Measurements from ENCODE around the gene ZAR1L.

The ZAR1L gene

GRCh38 chr13:32305646-32306045 lies 9.5 kb downstream of the ZAR1L start:
- FAIRE-seq = no peak
- DNase-seq (ENCODE audit: insufficient read length, low spot score) = no peak

GRCh38 chr13:32302461-32302860 lies 12.7 kb downstream of the ZAR1L start:
- no peak for DNase-seq (ENCODE audit: insufficient read length, low spot score)
- no peak for FAIRE-seq

- DNase-seq (ENCODE audit: insufficient read length, low spot score) (no peak), FAIRE-seq (no peak)
Measured at GRCh38 chr13:32300920-32301319, 14.2 kb downstream of the ZAR1L start.

- no peak for DNase-seq (ENCODE audit: insufficient read length, low spot score)
- no peak for FAIRE-seq
Measured at GRCh38 chr13:32300406-32300805, 14.8 kb downstream of the ZAR1L start.

- FAIRE-seq = no peak
- no peak for DNase-seq (ENCODE audit: insufficient read length, low spot score)
Measured at GRCh38 chr13:32299893-32300292, 15.3 kb downstream of the ZAR1L start.

- DNase-seq (ENCODE audit: insufficient read length, low spot score) (no peak), FAIRE-seq (no peak)
Measured at GRCh38 chr13:32298695-32299094, 16.5 kb downstream of the ZAR1L start.

GRCh38 chr13:32297206-32297605 lies 18.0 kb downstream of the ZAR1L start:
- FAIRE-seq = no peak
- no peak for DNase-seq (ENCODE audit: insufficient read length, low spot score)

- DNase-seq (ENCODE audit: insufficient read length, low spot score) (no peak), FAIRE-seq (no peak)
Measured at GRCh38 chr13:32285633-32285965, 29.6 kb downstream of the ZAR1L start.

GRCh38 chr13:32284927-32285632 lies 30.1 kb downstream of the ZAR1L start:
- DNase-seq (ENCODE audit: insufficient read length, low spot score) (peak; percentile 3), FAIRE-seq (no peak)

- no peak for FAIRE-seq
- DNase-seq (ENCODE audit: insufficient read length, low spot score) = no peak
Measured at GRCh38 chr13:32282096-32282711, 33.0 kb downstream of the ZAR1L start.

- FAIRE-seq = no peak
- DNase-seq (ENCODE audit: insufficient read length, low spot score) = no peak
Measured at GRCh38 chr13:32281096-32281495, 34.1 kb downstream of the ZAR1L start.

GRCh38 chr13:32278426-32278825 lies 36.7 kb downstream of the ZAR1L start:
- FAIRE-seq (no peak), DNase-seq (ENCODE audit: insufficient read length, low spot score) (no peak)

- no peak for FAIRE-seq
- DNase-seq (ENCODE audit: insufficient read length, low spot score) = no peak
Measured at GRCh38 chr13:32277839-32278238, 37.3 kb downstream of the ZAR1L start.

- no peak for DNase-seq (ENCODE audit: insufficient read length, low spot score)
- no peak for FAIRE-seq
Measured at GRCh38 chr13:32272021-32272683, 43.0 kb downstream of the ZAR1L start.

GRCh38 chr13:32267836-32268439 lies 47.2 kb downstream of the ZAR1L start:
- no peak for FAIRE-seq
- DNase-seq (ENCODE audit: insufficient read length, low spot score) = no peak

- no peak for FAIRE-seq
Measured at GRCh38 chr13:32266130-32266529, 49.0 kb downstream of the ZAR1L start.

GRCh38 chr13:32265726-32266125 lies 49.4 kb downstream of the ZAR1L start:
- no peak for DNase-seq (ENCODE audit: insufficient read length, low spot score)
- no peak for FAIRE-seq

More at GRCh38 chr13:32266130-32266529, 49.0 kb downstream of the ZAR1L start:
- DNase-seq (ENCODE audit: insufficient read length, low spot score) = no peak

- DNase-seq (ENCODE audit: insufficient read length, low spot score) (no peak), FAIRE-seq (no peak)
Measured at GRCh38 chr13:32264407-32264806, 50.8 kb downstream of the ZAR1L start.

GRCh38 chr13:32262619-32263018 lies 52.5 kb downstream of the ZAR1L start:
- DNase-seq (ENCODE audit: insufficient read length, low spot score) (no peak), FAIRE-seq (no peak)

- DNase-seq (ENCODE audit: insufficient read length, low spot score) (no peak), FAIRE-seq (no peak)
Measured at GRCh38 chr13:32262165-32262564, 53.0 kb downstream of the ZAR1L start.

- FAIRE-seq = no peak
- DNase-seq (ENCODE audit: insufficient read length, low spot score) = peak; percentile 3
Measured at GRCh38 chr13:32261567-32261966, 53.6 kb downstream of the ZAR1L start.

GRCh38 chr13:32259116-32259515 lies 56.0 kb downstream of the ZAR1L start:
- no peak for DNase-seq (ENCODE audit: insufficient read length, low spot score)
- no peak for FAIRE-seq
